NAMALWA (cell line): ENCODE results near the gene SCAF1.

Experiments used
- DNase-seq: peaks from one replicate; pipeline ENCODE4 v3.0.0-alpha.2; 2015; ENCODE audit warnings: low spot score

The SCAF1 gene

DNA sequence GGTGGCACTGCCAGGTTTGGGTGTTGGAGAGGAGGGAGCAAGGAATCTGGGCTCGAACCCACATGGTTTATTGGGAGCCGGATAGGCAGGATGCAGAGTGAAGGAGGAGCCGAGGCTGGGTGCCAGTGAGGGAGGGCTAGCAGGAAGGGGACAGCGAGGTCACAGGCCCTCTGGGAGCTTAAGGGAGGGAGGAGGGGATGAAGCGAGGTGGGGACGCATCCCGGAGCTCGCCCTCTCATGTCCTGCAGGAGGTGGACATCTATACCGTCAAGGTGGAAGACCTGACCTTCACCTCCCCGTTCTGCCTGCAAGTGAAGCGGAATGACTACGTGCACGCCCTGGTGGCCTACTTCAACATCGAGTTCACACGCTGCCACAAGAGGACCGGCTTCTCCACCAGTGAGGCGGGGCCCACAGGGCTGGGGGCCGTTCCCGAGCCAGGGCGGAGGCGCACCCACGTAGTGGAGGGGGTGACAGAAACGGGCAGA is 43.9 kb downstream of the SCAF1 start:
- no peak for DNase-seq

DNA sequence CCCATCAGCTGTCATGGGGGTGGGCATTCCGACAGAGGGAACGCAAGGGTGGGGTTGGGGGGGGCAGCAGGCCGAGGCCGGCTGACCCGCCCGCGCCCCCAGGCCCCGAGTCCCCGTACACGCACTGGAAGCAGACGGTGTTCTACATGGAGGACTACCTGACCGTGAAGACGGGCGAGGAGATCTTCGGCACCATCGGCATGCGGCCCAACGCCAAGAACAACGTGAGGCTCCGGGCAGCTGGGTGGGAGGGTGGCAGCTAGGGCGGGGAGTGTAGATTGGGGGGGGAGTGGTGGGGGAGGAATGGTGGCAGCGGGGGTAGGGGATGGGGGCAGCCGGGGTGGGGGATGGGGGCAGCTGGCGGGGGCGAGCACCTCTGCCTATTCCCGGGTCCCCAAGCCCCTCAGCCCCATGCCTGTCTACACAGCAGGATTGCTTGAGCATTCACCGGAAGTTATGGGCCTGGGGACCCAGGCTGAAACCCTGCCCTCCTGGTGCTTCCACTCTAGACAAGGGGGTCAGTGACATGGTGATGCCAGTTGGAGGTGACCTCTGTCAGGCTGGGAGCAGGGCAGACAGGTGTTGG is 44.6 kb downstream of the SCAF1 start:
- no peak for DNase-seq

DNA sequence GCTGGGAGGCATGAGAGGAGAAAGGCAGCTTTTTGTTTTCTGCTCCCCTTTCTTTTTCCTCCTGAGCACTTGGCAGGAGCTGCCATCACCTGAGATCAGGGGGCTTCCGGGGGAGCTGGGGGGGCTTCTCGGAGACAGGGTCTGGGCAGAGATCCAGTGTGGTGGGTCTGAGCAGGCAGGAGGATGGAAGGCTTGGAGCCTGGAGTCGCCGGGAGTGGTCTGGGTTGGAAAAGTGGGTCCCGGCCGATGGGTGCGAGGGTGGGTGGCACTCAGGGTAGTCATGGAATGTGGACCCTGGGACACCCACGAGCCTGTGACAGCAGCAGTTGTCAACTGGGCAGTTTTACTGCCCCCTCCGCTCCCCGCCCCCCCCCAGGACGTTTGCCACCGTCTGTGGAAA is 45.1 kb downstream of the SCAF1 start:
- no peak for DNase-seq

DNA sequence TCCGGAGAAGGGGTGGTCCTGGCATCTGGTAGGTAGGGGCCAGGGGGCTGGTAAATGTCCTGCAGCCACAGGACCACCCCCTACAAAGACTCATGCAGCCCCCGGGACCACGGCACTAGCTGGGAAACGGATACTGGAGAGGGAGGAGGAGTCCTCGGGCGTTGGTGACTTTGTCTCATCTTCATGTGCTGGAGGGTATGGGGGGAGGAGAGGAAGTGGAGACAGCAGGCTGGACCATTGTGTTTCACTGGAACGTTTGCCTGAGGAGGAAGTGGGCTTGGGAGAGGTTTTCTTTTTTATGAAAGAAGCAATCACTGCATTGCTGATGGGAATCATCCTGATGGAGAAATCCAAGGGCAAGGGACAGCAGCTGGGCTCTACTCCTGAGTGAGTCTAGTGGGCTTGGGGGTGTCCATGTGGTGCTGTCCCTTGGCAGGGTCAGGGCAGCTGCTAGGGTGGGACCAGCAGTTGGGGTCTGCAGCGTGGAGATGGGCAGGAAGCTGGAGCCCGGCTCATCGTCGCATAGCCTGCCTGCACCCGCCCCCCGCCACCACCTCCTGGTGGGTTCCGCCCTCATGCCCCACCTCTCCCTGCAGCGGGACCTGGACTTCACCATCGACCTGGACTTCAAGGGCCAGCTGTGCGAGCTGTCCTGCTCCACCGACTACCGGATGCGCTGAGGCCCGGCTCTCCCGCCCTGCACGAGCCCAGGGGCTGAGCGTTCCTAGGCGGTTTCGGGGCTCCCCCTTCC is 45.7 kb downstream of the SCAF1 start:
- DNase-seq: no peak

DNA sequence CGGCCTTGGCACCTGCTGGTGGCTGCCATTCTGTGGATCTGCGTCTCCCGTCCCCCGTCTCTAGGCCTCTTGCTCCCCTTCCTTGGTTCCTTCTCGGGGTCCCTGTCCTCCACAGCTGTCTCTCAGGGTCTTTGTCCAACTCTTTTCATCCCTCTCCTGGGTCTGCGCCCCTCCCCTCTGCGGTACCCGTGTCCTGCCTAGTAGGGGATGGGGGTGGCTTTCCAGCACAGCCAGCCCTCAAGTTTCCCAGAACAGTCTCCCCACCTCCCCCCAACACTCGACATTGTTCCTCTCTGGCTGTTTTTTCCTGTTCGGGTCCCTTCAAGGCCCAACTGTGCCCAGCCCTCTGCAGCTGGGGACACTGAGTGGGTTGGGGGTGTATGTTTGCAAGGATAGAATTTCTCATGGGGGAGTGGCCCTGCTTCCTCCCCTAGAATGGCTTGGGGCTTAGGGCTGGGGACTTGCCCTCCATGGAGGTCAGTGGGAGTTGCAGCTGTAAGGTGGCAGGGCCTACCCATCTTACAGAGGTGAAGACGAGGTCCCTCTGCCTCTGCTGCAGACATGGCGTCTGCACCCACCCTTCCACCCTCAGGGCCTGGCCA is 46.6 kb downstream of the SCAF1 start:
- no peak for DNase-seq

DNA sequence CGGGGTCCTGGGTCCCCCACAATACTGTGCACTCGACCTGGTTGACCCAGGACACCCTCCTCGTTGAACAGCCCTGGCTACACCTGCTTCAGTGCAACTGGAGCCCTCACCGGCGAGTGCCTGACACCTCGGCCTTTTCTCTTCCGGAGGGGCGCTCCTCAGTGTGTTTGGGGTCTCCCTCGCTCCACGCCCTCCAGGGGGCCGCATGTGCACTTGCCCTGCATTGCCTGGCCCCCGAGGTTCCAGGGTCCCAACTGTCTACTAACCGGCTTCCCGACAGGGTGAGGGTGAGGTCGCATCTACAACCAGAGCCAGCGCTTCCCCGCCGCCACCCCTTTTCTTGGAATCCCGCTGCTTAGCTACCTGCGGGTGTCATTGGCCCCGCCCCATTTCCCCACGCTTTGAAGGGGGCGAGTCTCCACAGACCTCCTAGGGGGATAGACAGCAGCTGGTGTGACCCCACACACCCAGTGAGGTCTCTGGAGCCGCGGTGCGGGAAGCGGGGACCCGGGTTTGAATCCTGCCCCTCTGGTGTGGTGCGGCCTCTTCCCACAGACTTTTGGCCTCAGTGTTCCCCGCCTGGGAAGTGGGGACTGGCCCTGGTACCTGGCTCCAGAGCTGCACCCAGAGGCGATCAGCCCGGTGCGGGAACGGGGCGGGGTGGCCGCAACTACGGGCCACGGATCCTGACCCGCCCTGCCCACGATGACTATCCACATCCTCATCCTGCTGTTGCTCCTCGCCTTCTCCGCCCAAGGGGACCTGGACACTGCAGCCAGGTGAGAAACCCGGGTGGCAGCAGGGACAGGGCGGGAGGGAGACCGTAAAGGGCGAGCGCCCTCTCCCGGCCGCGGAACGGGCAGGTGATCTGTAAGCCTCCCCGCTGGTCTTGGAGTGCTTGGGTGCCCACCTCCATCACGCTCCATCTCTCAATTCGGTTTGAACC is 47.4 kb downstream of the SCAF1 start, which contains the start of gene ADM5:
Gene ADM5 (plus strand): TSS at position 462 of the 946 bp plus-strand sequence. CDS start 244 bp downstream, at position 706.
- no peak for DNase-seq

DNA sequence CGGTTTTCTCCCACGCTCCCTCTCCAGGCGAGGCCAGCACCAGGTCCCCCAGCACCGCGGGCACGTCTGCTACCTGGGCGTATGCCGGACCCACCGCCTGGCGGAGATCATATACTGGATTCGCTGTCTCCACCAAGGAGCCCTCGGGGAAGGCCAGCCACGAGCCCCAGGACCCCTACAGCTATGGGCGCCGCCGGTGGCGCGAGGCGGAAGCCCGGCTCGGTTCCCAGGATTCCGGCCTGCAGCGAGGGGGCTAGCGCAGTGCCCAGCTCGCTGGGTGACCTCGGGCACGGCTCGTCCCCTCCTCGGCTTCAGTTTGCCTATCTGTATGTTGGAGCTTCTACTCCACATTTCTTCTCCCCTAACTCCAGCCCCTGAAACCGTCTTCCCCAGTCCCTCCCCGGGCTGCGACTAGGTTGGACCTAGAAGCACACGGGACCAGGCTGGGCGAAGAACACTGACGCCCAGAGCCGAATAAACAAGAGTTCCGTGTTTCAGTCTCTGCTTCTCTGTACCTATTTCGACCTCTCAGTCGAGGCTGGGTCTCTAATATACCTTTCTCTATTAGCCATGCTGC is 48.2 kb downstream of the SCAF1 start:
- no peak for DNase-seq

DNA sequence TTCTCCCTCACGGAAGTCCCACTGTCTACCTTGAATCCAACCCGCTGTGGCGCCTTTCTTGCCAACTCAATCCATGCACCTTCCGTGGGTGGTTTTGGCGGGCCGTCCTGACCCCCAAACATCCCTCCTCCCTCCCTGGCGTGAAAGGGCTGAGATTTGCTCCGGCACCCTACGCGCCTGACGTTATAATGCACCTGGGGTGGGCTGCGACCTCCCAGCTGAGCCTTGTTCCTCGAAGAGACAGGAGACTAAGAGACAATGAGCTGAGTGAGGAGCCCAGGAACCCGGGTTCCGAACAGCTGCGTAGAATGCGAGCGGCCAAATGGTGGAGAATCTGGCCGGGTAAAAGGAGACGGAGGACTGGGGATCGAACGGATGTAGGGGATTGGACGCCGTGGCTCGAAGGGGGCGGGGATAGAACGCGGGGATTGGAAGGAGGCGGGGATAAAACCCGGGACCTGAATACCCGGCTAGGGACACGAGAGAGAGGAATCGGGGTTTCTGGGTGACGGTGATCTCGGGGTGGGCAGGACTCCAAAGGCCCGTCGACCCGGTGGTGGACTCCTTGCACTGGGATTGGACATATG is 48.7 kb downstream of the SCAF1 start, which contains the start of gene CPT1C:
Gene CPT1C (plus strand): TSS at position 461 of the 587 bp plus-strand sequence. CDS start 1,137 bp downstream, outside the sequence.
- DNase-seq: no peak

DNA sequence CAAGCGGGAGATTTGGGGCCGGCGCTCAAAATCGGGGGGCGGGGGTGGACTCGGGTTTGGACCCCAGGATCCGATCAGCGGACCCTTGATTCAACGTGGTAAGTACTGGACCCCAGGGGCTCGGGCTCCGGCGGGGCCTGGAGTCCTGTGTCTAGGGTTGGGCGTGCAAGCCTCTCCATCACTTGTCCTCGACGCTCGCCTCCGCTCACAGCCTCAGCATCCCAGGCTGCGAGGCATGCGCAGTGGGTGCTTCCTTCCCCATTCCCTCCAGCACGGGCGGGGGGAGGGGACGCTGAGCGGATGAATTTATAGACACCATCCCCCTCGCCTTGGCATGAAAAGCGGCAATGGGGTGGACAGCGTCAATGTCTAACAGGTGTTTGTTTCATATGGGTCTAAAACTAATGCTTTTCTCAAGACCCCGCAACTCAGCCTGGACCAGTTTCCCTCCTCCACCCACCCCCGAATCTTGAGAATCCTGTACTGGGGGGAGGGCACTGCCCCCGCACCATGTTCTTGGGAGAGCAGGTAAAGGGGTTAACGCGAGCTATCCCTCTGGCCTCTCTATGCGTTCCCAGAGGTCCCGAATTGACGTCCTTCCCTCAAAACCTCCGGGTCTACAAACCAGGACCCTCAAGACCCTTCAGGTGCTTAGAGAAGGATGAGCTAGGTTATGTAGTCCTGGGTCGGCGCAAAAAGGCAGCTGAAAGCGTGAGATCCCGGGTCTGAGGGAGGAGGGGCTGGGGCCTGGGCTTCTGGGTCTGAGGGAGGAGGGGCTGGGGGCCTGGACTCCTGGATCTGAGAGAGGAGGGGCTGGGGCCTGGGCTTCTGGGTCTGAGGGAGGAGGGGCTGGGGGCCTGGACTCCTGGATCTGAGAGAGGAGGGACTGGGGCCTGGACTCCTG is 49.5 kb downstream of the SCAF1 start:
- no peak for DNase-seq

DNA sequence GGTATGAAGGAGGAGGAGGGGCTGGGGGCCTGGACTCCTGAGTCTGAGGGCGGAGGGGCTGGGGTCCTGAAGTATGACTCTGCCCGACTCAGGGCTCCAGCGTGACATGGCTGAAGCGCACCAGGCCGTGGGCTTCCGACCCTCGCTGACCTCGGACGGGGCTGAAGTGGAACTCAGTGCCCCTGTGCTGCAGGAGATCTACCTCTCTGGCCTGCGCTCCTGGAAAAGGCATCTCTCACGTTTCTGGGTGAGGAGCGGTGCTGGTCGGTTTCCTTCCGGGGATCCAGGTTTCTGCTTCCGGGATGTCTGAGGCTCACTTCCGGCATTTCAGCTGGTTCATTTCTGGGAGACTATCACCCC is 50.1 kb downstream of the SCAF1 start:
- no peak for DNase-seq

DNA sequence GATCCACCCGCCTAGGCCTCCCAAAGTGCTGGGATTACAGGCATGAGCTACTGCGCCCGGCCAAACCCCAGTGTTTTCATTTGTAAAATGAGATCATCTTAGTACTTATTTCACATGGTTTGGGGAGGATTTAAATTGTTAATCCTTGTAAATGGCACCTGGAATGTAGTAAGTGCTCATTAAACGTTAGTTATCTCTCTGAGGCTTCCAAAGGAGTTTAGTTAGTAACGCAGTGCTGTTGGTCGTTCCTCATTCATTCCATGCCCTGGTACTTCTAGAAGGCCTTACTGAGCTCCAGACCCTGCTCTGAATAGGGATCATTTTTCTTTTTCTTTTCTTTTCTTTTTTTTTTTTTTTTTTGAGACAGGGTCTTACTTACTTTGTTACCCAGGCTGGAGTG is 54.1 kb downstream of the SCAF1 start:
- no peak for DNase-seq

DNA sequence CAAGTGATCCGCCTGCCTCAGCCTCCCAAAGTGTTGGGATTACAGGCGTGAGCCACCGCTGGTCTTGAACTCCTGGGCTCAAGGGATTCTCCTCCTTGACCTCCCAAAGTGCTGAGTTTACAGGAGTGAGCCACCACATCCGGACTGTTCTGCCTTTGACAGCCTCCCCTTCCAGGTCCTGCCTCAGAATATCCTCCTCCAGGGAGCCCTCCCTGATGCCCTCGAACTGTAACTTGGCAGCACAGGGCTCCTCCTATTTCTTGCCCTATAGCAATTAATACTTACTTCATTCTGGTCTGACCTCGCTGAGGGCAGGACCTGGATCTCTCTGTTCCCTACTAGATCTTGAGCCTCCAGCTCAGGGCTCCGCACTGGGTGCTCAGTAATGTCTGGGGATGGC is 54.9 kb downstream of the SCAF1 start:
- no peak for DNase-seq

DNA sequence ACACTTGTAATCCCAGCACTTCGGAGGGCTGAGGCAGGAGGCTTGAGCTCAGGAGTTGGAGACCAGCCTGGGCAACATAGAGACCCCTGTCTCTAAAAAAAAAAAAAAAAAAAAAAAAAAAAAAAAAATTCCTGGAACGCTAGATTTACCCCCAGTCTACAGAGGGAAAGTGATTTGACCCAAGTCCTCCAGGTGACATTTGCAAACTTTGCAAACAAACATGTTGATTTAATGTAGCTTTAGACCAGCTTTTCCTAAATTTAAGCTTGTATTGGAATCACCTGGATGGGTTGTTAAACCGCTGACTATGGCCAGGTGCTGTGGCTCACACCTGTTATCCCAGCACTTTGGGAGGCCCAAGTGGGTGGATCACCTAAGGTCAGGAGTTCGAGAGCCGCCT is 57.4 kb downstream of the SCAF1 start:
- no peak for DNase-seq

DNA sequence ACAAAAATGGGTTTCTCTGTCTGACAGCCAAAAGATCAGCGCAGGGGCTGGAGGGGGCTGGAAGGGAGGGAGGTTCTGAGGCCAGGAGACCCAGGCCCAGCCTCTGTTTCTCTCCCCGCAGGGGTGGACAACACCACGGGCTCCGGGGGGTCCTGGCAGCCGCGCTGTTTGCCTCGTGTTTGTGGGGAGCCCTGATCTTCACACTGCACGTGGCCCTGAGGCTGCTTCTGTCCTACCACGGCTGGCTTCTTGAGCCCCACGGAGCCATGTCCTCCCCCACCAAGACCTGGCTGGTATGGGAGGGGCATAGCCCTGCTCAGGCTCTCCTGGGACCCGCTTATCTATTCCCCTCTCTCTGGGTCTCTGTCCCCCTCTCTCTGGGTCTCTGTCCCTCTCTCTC is 58.6 kb downstream of the SCAF1 start:
- DNase-seq: no peak

DNA sequence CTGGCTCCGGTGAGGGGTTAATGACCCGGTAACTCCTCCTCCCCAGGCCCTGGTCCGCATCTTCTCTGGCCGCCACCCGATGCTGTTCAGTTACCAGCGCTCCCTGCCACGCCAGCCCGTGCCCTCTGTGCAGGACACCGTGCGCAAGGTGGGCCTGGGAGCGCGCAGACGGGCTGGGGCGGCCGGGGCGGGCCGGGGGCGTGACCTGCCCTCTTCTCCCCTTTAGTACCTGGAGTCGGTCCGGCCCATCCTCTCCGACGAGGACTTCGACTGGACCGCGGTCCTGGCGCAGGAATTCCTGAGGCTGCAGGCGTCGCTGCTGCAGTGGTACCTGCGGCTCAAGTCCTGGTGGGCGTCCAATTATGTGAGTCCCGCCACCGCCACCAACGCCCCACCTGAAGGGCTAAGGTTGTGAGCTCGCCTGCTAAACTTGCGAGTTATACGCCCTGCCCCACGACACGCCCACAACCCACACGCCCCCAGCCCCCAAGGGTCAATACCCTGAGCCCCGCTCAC is 59.3 kb downstream of the SCAF1 start:
- no peak for DNase-seq

DNA sequence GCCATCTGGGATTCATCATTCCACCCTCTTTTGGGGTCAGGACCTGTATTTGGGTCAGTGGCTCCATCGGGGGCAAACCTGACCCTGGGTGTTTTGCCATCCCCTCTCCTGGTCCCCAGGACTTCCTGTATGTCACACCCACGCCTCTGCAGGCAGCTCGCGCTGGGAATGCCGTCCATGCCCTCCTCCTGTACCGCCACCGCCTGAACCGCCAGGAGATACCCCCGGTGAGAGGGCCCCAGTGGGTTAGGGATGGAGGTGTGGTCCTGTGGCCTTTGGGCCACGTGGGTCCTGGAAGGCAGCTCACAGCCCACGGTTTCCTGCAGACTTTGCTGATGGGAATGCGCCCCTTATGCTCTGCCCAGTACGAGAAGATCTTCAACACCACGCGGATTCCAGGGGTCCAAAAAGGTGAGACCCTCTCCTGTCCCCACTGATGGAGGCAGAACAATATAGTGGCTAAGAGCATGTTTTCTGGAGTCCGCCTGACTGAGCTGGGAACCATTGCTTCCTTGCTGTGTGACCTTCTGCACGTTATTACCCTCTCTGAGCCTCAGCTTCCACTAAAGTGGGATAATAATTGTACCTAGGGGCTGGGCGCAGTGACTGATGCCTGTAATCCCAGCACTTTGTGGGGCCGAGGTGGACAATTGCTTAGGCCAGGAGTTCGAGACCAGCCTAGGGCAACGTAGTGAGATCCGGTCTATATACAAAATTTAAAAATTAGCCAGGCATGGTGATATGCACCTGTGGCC is 63.1 kb downstream of the SCAF1 start:
- DNase-seq: no peak

DNA sequence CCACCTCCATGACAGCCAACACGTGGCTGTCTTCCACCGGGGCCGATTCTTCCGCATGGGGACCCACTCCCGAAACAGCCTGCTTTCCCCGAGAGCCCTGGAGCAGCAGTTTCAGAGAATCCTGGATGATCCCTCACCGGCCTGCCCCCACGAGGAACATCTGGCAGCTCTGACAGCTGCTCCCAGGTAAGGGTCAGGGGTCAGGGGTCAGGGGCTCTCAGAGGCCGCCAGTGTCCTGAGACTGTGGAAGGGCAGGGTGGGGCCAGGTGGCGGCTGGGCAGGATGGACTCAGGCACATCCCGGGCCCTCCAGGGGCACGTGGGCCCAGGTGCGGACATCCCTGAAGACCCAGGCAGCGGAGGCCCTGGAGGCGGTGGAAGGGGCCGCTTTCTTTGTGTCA is 63.9 kb downstream of the SCAF1 start:
- DNase-seq: no peak
